Vagina (tissue), 2 donors: ENCODE measurements around the gene CDKL1. TPM values are rescaled to one million over a fixed set of nuclear protein-coding genes. Genes with fewer than 3 reads are reported as not detected.
"Not testable (repeated sequence)": the region's sequence is repeated elsewhere in the genome, so short reads cannot be mapped to it uniquely, and the experiment has no call there.

Source experiments
- DNase-seq, 2 donors: peaks; one replicate each; pipeline ENCODE4 v3.0.0-alpha.2; 2017; ENCODE audit errors: extremely low spot score in 2 of 2
- H3K27ac ChIP-seq: fragments of 200-600 bp; sonication (generic); one replicate; pipeline ENCODE4 v1.5.1; 2019
- H3K27me3 ChIP-seq: fragments of 200-600 bp; sonication (generic); one replicate; pipeline ENCODE4 v1.5.1; 2019
- H3K36me3 ChIP-seq, 2 donors: fragments of 200-600 bp; sonication (generic); one replicate each; pipeline ENCODE4 v1.5.1; 2017 to 2019
- H3K4me1 ChIP-seq: fragments of 200-600 bp; sonication (generic); one replicate; pipeline ENCODE4 v1.5.1; 2019
- H3K4me3 ChIP-seq, 2 donors: fragments of 200-600 bp; sonication (generic); 1 replicate in 1 of 2; 2 replicates in 1 of 2; pipeline ENCODE4 v1.5.1; 2016 to 2019
- H3K9me3 ChIP-seq: fragments of 200-600 bp; sonication (generic); one replicate; pipeline ENCODE4 v1.5.1; 2019
- CTCF ChIP-seq, 3 experiments: fragments of 450-650 bp in 2 of 3; fragments of 200-600 bp in 1 of 3; sonication (generic) in 1 of 3; IDR thresholded peaks; one replicate each; pipeline ENCODE4 v1.5.1; 2017 to 2019; ENCODE audit warnings: antibody characterized with exemption in 3 of 3, mild to moderate bottlenecking in 2 of 3, moderate library complexity in 2 of 3
- POLR2A ChIP-seq, 2 donors: fragments of 450-650 bp; IDR thresholded peaks; one replicate each; pipeline ENCODE4 v1.6.1; 2017; ENCODE audit warnings: antibody characterized with exemption in 2 of 2, mild to moderate bottlenecking in 2 of 2, moderate library complexity in 2 of 2
- POLR2AphosphoS5 ChIP-seq, 2 donors: sonication (generic); formaldehyde crosslinking; IDR thresholded peaks; one replicate each; pipeline ENCODE4 v1.9.0; 2017; ENCODE audit warnings: antibody characterized with exemption in 2 of 2, mild to moderate bottlenecking in 2 of 2, low read depth in 1 of 2; ENCODE audit not compliant: insufficient read depth in 1 of 2
- intact Hi-C: fragments of 100-400 bp; cut with DNase I; formaldehyde crosslinking; loops from one replicate; pipeline ENCODE4 v1.15.1; 2023
- total RNA-seq: library from RNA; depleted of rRNA; stranded (reverse); fragments of >200 nt; gene quantifications from one replicate; pipeline ENCODE4 v1.2.3, GENCODE V29; 2016

CDKL1 gene
- total RNA-seq, 1 donor from 2014 or later, result 30.7 TPM

- Histone ChIP-seq H3K36me3 (no peaks in the 10 kb centered on the region), H3K9me3 (no peaks in the 10 kb centered on the region), H3K4me3 (no peak overlapping the region), H3K27ac (no peak overlapping the region), H3K4me1 (no peaks in the 10 kb centered on the region), H3K27me3 (no peaks in the 10 kb centered on the region)
- intact Hi-C loops, result no loop called here
- DNase-seq, result no peak
- TF ChIP-seq CTCF (IDR thresholded peaks at IDR 0.05) (no peak), POLR2AphosphoS5 (IDR thresholded peaks at IDR 0.05; ENCODE audit: insufficient read depth in 1 of 2, low read depth in 1 of 2) (no peak), POLR2A (IDR thresholded peaks at IDR 0.05) (no peak)
These were observed 22.7 kb downstream of the CDKL1 start for GRCh38 chr14:50373959-50374358.

- no peaks in the 10 kb centered on the region for H3K36me3 ChIP-seq
- no peaks in the 10 kb centered on the region for H3K27me3 ChIP-seq
- H3K27ac ChIP-seq, result no peak overlapping the region
- TF ChIP-seq POLR2AphosphoS5 (IDR thresholded peaks at IDR 0.05; ENCODE audit: insufficient read depth in 1 of 2, low read depth in 1 of 2) (no peak), POLR2A (IDR thresholded peaks at IDR 0.05) (no peak), CTCF (IDR thresholded peaks at IDR 0.05) (no peak)
- H3K4me1 ChIP-seq, result no peaks in the 10 kb centered on the region
- no peak for DNase-seq
- no peak overlapping the region for H3K4me3 ChIP-seq
- intact Hi-C loops, result no loop called here
- H3K9me3 ChIP-seq, result no peaks in the 10 kb centered on the region
These were observed 25.1 kb downstream of the CDKL1 start for GRCh38 chr14:50371546-50371945.

- DNase-seq, result no peak
- H3K27ac ChIP-seq, result no peak overlapping the region
- no peak overlapping the region for H3K4me3 ChIP-seq
- intact Hi-C loops, result no loop called here
- H3K9me3 ChIP-seq, result no peaks in the 10 kb centered on the region
- TF ChIP-seq CTCF (IDR thresholded peaks at IDR 0.05) (no peak), POLR2A (IDR thresholded peaks at IDR 0.05) (no peak), POLR2AphosphoS5 (IDR thresholded peaks at IDR 0.05; ENCODE audit: insufficient read depth in 1 of 2, low read depth in 1 of 2) (no peak)
- no peaks in the 10 kb centered on the region for H3K36me3 ChIP-seq
- H3K27me3 ChIP-seq, result no peaks in the 10 kb centered on the region
- H3K4me1 ChIP-seq, result peaks cover 24% of the 10 kb centered on the region
These were observed 30.1 kb downstream of the CDKL1 start for GRCh38 chr14:50366589-50366988.

GRCh38 chr14:50366115-50366514, 30.6 kb downstream of the CDKL1 start:
- Histone ChIP-seq H3K4me3 (no peak overlapping the region), H3K27ac (no peak overlapping the region), H3K9me3 (no peaks in the 10 kb centered on the region), H3K36me3 (no peaks in the 10 kb centered on the region), H3K4me1 (peaks cover 24% of the 10 kb centered on the region), H3K27me3 (no peaks in the 10 kb centered on the region)
- intact Hi-C loops, result no loop called here
- TF ChIP-seq POLR2A (IDR thresholded peaks at IDR 0.05), result no peak
- TF ChIP-seq POLR2AphosphoS5 (IDR thresholded peaks at IDR 0.05; ENCODE audit: insufficient read depth in 1 of 2, low read depth in 1 of 2), result no peak
- TF ChIP-seq CTCF (IDR thresholded peaks at IDR 0.05), result no peak
- DNase-seq, result no peak

GRCh38 chr14:50365572-50365971, 31.1 kb downstream of the CDKL1 start:
- H3K36me3 ChIP-seq, H3K4me3 ChIP-seq, H3K9me3 ChIP-seq, intact Hi-C loops, H3K27me3 ChIP-seq, DNase-seq, H3K27ac ChIP-seq: not testable (repeated sequence)
- H3K4me1 ChIP-seq, result peaks cover 24% of the 10 kb centered on the region

GRCh38 chr14:50364792-50365191, 31.9 kb downstream of the CDKL1 start:
- H3K4me1 ChIP-seq, result peaks cover 24% of the 10 kb centered on the region
- no peaks in the 10 kb centered on the region for H3K9me3 ChIP-seq
- no peak for DNase-seq
- no peak overlapping the region for H3K27ac ChIP-seq
- H3K36me3 ChIP-seq, result no peaks in the 10 kb centered on the region
- H3K4me3 ChIP-seq, result no peak overlapping the region
- H3K27me3 ChIP-seq, result no peaks in the 10 kb centered on the region
- intact Hi-C loops, result no loop called here
- TF ChIP-seq POLR2A (IDR thresholded peaks at IDR 0.05) (no peak), POLR2AphosphoS5 (IDR thresholded peaks at IDR 0.05; ENCODE audit: insufficient read depth in 1 of 2, low read depth in 1 of 2) (no peak), CTCF (IDR thresholded peaks at IDR 0.05) (no peak)
